Measurements from ENCODE around the gene LRP5. TPM values are rescaled to one million over a fixed set of nuclear protein-coding genes. Genes with fewer than 3 reads are reported as not detected.

Gene LRP5
- total and polyA plus RNA-seq, 2 experiments from 2014 or later = 26.9 to 51.1 TPM

- TF ChIP-seq ZNF462 (CRISPR knock-in tag; IDR thresholded peaks at IDR 0.05) = no peak
Observed at GRCh38 chr11:68266121-68266891, 46.1 kb upstream of the LRP5 start (continued).

- peaks cover 51% of the 10 kb centered on the region for H3K36me3 Mint-ChIP-seq (ENCODE audit: low read depth)
- Histone ChIP-seq H2AFZ (no peak overlapping the region), H3K27me3 (ENCODE audit: insufficient read depth) (no peaks in the 10 kb centered on the region), H3K27ac (ENCODE audit: low read depth) (no peak overlapping the region), H3F3A (replicated peaks; ENCODE audit: low read depth) (peaks cover 4% of the 10 kb centered on the region; the same call in 1 of the 2 replicates), H3K4me1 (ENCODE audit: insufficient read depth) (peaks cover 7% of the 10 kb centered on the region; the same call in 1 of the 2 replicates), H4K20me1 (replicated peaks; ENCODE audit: insufficient read depth) (no peaks in the 10 kb centered on the region; the same call in none of the 2 replicates), H3K4me3 (no peak overlapping the region), H3K79me2 (replicated peaks; ENCODE audit: insufficient read depth) (peaks cover 30% of the 10 kb centered on the region), H3K9me2 (ENCODE audit: insufficient read depth) (no peaks in the 10 kb centered on the region), H3K36me3 (ENCODE audit: insufficient read depth) (peaks cover 9% of the 10 kb centered on the region; the same call in 1 of the 2 replicates), H3K4me2 (no peak overlapping the region)
- H3K4me1 Mint-ChIP-seq = peaks cover 13% of the 10 kb centered on the region
- H3K4me3 Mint-ChIP-seq = no peak overlapping the region
- DNase-seq (ENCODE audit: low spot score) (no peak), ATAC-seq (no peak)
- peaks cover 5% of the 10 kb centered on the region for H3K27me3 Mint-ChIP-seq (ENCODE audit: insufficient read depth, low read depth, poor library complexity)
- no peak overlapping the region for H3K27ac Mint-ChIP-seq
- no peaks in the 10 kb centered on the region for H3K9me3 Mint-ChIP-seq
- TF ChIP-seq EZH2phosphoT487 (IDR thresholded peaks at IDR 0.05; ENCODE audit: unreplicated experiment) (no peak), ZNF114 (CRISPR knock-in tag; IDR thresholded peaks at IDR 0.05) (no peak), ZNF462 (CRISPR knock-in tag; IDR thresholded peaks at IDR 0.05) (no peak), STAT1 (IDR thresholded peaks at IDR 0.05; ENCODE audit: unreplicated experiment) (no peak)
Observed at GRCh38 chr11:68266936-68267880, 45.2 kb upstream of the LRP5 start.
